Hepatocyte (in vitro differentiated cells): ENCODE results near the gene SCAMP2. TPM values are rescaled to one million over a fixed set of nuclear protein-coding genes. Genes with fewer than 3 reads are reported as not detected.
A peak's percentile ranks its signal among the peaks of the same experiment; 100 is the strongest.

Experiments
- DNase-seq: peaks from one replicate; pipeline ENCODE4 v3.0.0-alpha.2; 2016; ENCODE audit warnings: low spot score
- H2AFZ ChIP-seq: fragments of 200-600 bp; sonication (generic); 2 replicates; pipeline ENCODE4 v1.6.0; 2016; ENCODE audit warnings: antibody characterized with exemption, mild to moderate bottlenecking
- H3K27ac ChIP-seq: fragments of 200-600 bp; sonication (generic); 2 replicates; pipeline ENCODE4 v1.5.1; 2016; ENCODE audit warnings: mild to moderate bottlenecking
- H3K27me3 ChIP-seq: fragments of 200-600 bp; sonication (generic); 2 replicates; pipeline ENCODE4 v1.6.1; 2016
- H3K36me3 ChIP-seq: fragments of 200-600 bp; sonication (generic); replicated peaks from 2 replicates; pipeline ENCODE4 v1.5.1; 2016; ENCODE audit warnings: low read depth; ENCODE audit not compliant: insufficient read depth
- H3K4me1 ChIP-seq: fragments of 200-600 bp; sonication (generic); 2 replicates; pipeline ENCODE4 v1.5.1; 2016; ENCODE audit warnings: mild to moderate bottlenecking, moderate library complexity; ENCODE audit not compliant: insufficient read depth
- H3K4me2 ChIP-seq: fragments of 200-600 bp; sonication (generic); 2 replicates; pipeline ENCODE4 v1.6.0; 2016
- H3K4me3 ChIP-seq: fragments of 200-600 bp; sonication (generic); 2 replicates; pipeline ENCODE4 v1.5.1; 2016; ENCODE audit warnings: mild to moderate bottlenecking
- H3K79me2 ChIP-seq: fragments of 200-600 bp; sonication (generic); 2 replicates; pipeline ENCODE4 v1.6.0; 2017; ENCODE audit warnings: mild to moderate bottlenecking
- H3K9me2 ChIP-seq: fragments of 200-600 bp; sonication (generic); replicated peaks from 2 replicates; pipeline ENCODE4 v1.6.0; 2017; ENCODE audit warnings: mild to moderate bottlenecking; ENCODE audit not compliant: insufficient read depth
- H3K9me3 ChIP-seq: fragments of 200-600 bp; sonication (generic); 2 replicates; pipeline ENCODE4 v1.5.1; 2016; ENCODE audit warnings: low read depth, mild to moderate bottlenecking
- H4K20me1 ChIP-seq: fragments of 200-600 bp; sonication (generic); 2 replicates; pipeline ENCODE4 v1.6.0; 2016; ENCODE audit warnings: mild to moderate bottlenecking; ENCODE audit not compliant: insufficient read depth, poor library complexity, severe bottlenecking
- CTCF ChIP-seq: fragments of 200-600 bp; sonication (generic); IDR thresholded peaks from 2 replicates; pipeline ENCODE4 v1.5.1; 2016; ENCODE audit warnings: antibody characterized with exemption, mild to moderate bottlenecking; ENCODE audit not compliant: poor library complexity
- EZH2 ChIP-seq: fragments of 200-600 bp; sonication (generic); IDR thresholded peaks from 2 replicates; pipeline ENCODE4 v1.6.1; 2016; ENCODE audit warnings: antibody characterized with exemption, mild to moderate bottlenecking, borderline replicate concordance
- EZH2phosphoT487 ChIP-seq: fragments of 200-600 bp; sonication (generic); IDR thresholded peaks from one replicate; pipeline ENCODE4 v1.6.1; 2018; ENCODE audit warnings: antibody characterized with exemption, mild to moderate bottlenecking, low read depth, moderate library complexity; ENCODE audit not compliant: unreplicated experiment, severe bottlenecking
- WGBS: methylation state at CpG from one replicate; pipeline ENCODE4 v1.1.6; 2016; ENCODE audit warnings: low lambda C conversion rate; ENCODE audit errors: missing lambda C conversion rate; 5-methylcytosine and 5-hydroxymethylcytosine counted together
- polyA plus RNA-seq: library from polyadenylated mRNA; unstranded; fragments of >200 nt; fragmentation: Nextera tagmentation; extraction: Ambion mirVana; gene quantifications from 2 replicates; pipeline ENCODE4 v1.2.1, GENCODE V29; 2016
- total RNA-seq: library from RNA; depleted of rRNA; stranded (reverse); fragments of >200 nt; gene quantifications from 2 replicates; pipeline ENCODE4 v1.2.3, GENCODE V29; 2014

The SCAMP2 gene
- total and polyA plus RNA-seq, 2 experiments from 2014 or later, result 64.0 to 130 TPM

GRCh38 chr15:74903676-74904075 lies 30.5 kb upstream of the SCAMP2 start:
- Histone ChIP-seq H3K4me1 (peaks cover 21% of the 10 kb centered on the region), H3K27me3 (no peaks in the 10 kb centered on the region), H2AFZ (no peak overlapping the region), H3K9me3 (no peaks in the 10 kb centered on the region), H4K20me1 (no peaks in the 10 kb centered on the region), H3K27ac (no peak overlapping the region), H3K79me2 (peaks cover 33% of the 10 kb centered on the region), H3K36me3 (peaks cover 8% of the 10 kb centered on the region), H3K4me3 (no peak overlapping the region), H3K4me2 (no peak overlapping the region), H3K9me2 (no peaks in the 10 kb centered on the region)
- 96% methylated on average over 1 of the region's 1 CpG for WGBS
- TF ChIP-seq CTCF (no peak), EZH2 (no peak), EZH2phosphoT487 (no peak)
- DNase-seq, result no peak

GRCh38 chr15:74902295-74903075 lies 29.3 kb upstream of the SCAMP2 start:
- no peak overlapping the region for H3K4me3 ChIP-seq
- H3K4me1 ChIP-seq, result peaks cover 18% of the 10 kb centered on the region
- no peaks in the 10 kb centered on the region for H3K27me3 ChIP-seq
- no peaks in the 10 kb centered on the region for H4K20me1 ChIP-seq
- H3K27ac ChIP-seq, result no peak overlapping the region
- H3K9me3 ChIP-seq, result no peaks in the 10 kb centered on the region
- H3K9me2 ChIP-seq, result no peaks in the 10 kb centered on the region
- H3K79me2 ChIP-seq, result peaks cover 33% of the 10 kb centered on the region
- H2AFZ ChIP-seq, result no peak overlapping the region
- TF ChIP-seq EZH2 (no peak), CTCF (no peak), EZH2phosphoT487 (no peak)
- no peak for DNase-seq
- H3K4me2 ChIP-seq, result no peak overlapping the region
- 97% methylated on average over 4 of the region's 4 CpGs for WGBS
- H3K36me3 ChIP-seq, result peaks cover 8% of the 10 kb centered on the region

GRCh38 chr15:74901612-74902063 lies 28.5 kb upstream of the SCAMP2 start:
- Histone ChIP-seq H3K36me3 (peaks cover 8% of the 10 kb centered on the region), H3K27ac (no peak overlapping the region), H4K20me1 (no peaks in the 10 kb centered on the region), H3K27me3 (no peaks in the 10 kb centered on the region), H2AFZ (no peak overlapping the region), H3K9me3 (no peaks in the 10 kb centered on the region), H3K4me3 (no peak overlapping the region), H3K79me2 (peaks cover 33% of the 10 kb centered on the region), H3K4me1 (peaks cover 15% of the 10 kb centered on the region), H3K4me2 (no peak overlapping the region), H3K9me2 (no peaks in the 10 kb centered on the region)
- peak; percentile 74 for DNase-seq
- TF ChIP-seq EZH2 (no peak), CTCF (peak; percentile 94)
- WGBS, result 20% methylated on average over 5 of the region's 5 CpGs
